Endometrial microvascular endothelial cells (primary cell): Measurements from ENCODE around the gene SMARCB1. TPM values are rescaled to one million over a fixed set of nuclear protein-coding genes. Genes with fewer than 3 reads are reported as not detected.

ENCODE experiments used
- in situ Hi-C: cut with HindIII; loops from 2 replicates; pipeline ENCODE4 v1.10.0; 2017; ENCODE audit warnings: low sequenced_read_pairs, low pct_unique_long_range_greater_than_20kb; ENCODE audit errors: inconsistent ontology term
- total RNA-seq: library from RNA; depleted of rRNA; stranded (reverse); fragments of >200 nt; gene quantifications from one replicate; pipeline ENCODE4 v1.2.3, GENCODE V29; 2015; ENCODE audit errors: inconsistent ontology term

SMARCB1 gene
- total RNA-seq, 1 donor from 2014 or later: 141 TPM

DNA sequence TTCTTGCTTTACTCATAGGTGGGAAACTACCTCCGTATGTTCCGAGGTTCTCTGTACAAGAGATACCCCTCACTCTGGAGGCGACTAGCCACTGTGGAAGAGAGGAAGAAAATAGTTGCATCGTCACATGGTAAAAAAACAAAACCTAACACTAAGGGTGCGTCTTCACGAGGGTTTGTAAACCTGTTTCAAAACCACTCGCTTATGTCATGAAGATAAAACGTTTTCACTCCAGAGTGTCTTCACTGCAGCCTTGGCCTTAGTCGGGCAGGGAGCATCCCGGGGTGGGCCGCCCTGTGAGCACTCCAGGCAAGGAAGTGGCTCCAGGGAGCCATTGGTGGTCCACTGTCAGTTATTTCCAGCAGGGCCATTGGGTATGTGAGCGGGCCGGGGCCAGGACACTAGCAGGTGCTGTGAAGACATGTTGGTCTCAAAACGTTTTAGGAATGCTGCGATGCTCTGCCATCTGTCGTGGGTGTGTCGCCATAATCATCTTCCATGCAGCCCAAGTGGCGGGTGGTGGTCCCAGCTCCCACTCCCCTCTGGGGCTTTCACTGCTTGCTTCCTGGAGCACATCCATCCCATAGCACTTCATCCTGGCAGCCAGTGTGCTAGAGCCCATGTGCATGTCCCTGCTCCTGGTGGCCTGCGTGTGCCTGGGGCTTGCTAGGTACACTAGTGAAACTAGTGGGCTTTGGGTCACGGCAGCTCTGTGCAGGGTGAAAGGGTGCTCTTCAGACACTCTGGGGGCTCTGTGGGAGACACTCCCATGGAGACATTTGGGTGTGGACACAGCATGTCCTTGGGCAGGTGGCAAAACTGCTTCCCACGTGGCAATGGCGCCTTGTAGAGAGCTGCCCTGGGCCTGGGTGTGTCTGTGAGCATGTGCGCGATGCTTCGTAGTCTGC is 5.2 kb downstream of the SMARCB1 start:
- in situ Hi-C loops: no loop called here

DNA sequence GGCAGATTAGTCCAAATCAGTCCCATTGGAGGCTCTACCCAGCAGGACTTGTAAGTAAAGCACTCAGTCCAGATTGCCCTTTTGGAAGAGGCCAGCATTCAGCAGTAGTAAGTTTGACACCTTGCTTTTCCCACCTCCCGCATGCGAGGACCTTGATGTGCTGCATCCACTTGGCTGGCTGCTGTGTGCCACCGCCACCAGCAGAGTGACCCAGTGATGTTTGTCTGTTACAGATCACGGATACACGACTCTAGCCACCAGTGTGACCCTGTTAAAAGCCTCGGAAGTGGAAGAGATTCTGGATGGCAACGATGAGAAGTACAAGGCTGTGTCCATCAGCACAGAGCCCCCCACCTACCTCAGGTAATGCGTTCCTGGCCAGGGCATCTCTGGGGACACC is 6.6 kb downstream of the SMARCB1 start:
- in situ Hi-C loops: no loop called here

DNA sequence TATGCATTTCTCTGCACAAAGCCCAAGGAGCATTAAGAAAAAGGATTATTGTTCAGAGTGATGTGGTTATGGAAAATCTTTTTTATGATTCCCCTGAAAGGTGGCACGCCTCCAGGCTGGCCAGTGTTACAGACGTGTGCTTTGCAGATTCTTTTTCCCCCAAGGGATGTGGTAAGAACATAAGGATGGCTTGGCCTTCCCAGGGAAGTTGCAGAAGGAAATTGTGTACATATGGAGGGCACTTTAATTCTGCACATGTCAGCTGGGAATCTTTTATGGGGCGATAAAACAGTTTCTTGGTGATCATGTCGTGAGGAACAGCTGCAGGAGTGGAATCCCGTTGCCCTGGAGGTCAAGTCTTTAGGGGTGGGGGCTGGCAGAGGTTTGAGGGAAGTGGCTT is 9.7 kb downstream of the SMARCB1 start:
- in situ Hi-C loops: no loop called here

DNA sequence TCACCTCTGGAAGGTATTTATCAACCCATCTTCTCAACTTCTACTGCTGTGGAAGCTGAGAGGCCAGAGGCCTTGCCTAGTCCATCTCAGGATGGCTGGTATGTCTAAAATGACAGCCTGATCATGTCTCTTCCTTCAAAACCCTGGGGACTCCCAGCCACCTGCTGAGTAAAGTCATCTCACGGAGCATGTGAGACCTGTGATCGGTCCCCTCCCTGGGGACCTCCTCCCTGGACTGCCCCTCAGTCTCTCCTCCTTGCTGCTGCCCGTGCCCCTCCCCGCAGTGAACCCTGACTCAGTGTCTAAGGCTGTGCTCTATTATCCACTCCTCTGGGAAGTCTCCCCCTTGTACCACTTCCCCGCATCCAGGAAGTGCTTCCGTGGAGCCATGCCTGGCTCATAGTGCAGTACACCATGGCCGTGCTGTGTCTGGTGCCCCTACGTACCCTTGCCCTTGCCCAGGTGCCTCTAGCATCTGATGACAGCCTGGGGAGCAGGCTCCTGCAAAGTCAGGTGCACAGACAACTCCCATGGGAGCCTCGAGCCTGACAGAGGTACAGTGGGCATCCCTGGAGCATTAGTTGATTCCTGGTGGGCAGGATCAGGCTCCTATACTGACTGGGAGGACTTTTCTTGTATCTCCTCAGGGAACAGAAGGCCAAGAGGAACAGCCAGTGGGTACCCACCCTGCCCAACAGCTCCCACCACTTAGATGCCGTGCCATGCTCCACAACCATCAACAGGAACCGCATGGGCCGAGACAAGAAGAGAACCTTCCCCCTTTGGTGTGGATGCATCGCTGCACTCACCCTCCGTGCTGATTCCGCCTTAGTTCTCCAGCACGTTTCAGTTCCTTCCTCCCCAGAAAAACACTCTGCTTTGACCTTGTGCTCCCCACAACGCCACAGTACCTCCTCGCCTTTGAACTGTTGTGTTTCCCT is 13.8 kb downstream of the SMARCB1 start:
- in situ Hi-C loops: no loop called here

DNA sequence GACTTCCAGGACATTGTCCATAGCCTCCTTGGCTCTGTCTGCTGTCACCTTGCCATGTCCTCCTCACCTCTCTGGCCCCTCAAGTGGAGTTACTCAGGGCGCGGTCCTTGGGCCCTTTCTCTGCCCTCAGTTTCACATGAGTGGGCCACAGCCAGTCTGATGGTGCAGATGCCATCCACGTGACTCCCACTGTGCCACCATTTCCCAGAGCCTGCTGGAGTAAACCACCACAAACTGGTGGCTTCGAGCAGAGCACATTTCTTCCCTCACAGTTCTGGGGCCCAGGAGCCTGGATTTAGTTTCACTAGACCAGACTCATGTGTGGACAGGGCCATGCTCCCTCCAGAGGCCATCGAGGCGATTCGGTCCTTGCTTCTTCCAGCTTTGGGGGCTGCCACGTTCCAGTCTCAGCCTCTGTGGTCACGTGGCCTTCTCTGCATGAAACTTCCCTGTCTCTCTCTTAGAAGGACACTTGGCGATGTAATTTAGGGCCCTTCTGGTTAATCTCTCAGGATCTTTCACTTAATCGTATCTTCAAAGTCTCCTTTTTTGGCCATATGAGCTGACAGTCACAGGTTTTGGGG is 14.6 kb downstream of the SMARCB1 start:
- in situ Hi-C loops: no loop called here

DNA sequence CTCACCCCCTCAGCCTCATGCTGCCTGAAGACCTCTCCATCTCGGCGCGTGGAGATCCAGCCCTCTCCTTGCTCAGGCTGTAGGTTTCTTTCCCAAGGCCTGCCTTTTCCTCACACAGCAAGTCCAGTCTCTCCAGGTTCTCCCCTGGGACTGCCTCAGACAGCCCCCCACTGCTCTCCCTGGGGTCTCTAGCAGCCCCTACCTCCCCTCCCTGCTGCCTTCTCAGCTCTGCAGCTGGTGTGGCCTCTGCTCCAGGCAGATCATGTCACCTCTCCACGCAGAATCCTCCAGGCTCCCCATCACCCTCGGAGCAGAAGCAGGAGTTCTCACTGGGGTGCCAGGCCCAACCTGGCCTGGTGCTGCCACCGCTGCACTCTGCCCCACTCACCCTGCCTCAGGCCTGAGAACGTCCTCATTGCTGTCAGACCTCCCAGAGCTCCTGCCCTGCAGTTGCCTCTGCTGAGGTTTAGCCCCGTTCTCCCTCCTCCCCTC is 15.2 kb downstream of the SMARCB1 start:
- in situ Hi-C loops: no loop called here

DNA sequence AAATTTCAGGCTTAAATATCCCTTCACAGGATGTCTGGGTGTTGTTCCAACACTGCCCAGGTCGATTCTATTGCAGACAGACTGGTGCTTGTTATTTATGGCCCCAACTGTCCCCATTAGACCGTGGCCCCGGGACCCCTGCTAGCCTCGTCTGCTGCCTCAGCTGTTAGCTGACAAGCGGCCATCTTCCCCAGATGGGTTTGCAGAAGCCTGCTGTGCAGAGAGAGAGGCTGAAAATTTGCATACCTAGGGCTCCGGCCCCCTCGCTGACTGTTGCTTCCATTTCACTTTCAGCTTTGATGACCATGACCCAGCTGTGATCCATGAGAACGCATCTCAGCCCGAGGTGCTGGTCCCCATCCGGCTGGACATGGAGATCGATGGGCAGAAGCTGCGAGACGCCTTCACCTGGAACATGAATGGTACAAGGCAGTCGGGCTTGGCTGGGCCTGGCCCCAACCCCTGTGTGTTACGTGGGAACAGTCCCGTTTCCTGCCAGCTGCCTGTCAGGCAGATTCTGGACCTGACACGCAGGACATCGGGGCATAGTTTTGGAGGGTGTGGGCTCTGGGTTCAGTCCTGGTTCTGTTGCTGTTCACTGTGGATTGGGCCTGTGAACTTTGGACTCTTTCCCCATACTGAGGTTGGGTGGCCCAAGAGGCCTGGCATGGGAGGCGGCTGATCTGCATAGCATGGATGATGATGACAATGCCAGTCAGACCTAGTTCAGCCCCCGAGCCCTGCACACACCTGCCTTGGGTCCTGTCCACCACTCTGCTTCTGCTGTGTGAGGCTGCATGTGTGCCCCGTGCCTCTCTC is 16.4 kb downstream of the SMARCB1 start:
- in situ Hi-C loops: no loop called here

DNA sequence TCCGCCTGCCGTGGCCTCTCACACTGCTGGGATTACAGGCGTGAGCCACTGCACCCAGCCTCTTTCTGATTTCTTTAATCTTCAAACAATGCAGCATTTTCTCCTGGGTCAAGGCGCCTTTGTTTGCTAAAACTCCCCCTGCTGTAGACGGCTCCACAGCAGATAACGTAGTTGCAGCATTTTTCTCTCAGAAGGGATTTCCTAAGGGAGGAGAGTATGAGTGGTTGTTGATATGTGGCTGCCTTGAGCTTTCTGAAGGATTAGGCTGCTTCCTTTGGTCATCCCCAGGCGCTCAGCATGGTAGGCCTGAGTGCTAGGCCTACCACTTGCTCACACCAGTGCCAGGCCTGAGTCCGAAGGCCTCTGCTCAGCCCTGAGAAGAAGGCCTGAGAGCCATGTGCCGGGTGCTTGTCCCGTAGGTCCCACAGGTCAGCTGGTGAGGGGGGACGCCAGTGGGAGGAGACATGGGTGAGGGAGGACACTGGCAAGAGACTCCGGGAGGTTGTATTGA is 18.1 kb downstream of the SMARCB1 start:
- in situ Hi-C loops: no loop called here

DNA sequence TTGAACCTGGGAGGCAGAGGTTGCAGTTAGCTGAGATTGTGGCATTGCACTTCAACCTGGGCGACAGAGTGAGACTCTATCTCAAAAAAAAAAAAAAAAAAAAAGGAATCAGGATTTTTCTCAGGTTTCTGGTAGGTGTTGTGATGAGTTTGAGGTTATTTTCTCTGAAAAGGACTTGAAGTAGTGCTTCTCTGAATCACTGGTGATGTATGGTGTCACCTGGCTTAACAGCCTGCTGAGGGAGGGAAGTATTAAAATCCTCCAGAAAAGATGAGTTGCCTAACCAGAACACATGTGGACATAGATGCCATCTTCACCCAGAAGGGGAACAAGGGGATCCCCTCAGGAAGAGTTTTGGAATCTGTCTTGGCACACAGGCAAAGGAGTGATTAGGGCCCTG is 20.1 kb downstream of the SMARCB1 start:
- in situ Hi-C loops: no loop called here

DNA sequence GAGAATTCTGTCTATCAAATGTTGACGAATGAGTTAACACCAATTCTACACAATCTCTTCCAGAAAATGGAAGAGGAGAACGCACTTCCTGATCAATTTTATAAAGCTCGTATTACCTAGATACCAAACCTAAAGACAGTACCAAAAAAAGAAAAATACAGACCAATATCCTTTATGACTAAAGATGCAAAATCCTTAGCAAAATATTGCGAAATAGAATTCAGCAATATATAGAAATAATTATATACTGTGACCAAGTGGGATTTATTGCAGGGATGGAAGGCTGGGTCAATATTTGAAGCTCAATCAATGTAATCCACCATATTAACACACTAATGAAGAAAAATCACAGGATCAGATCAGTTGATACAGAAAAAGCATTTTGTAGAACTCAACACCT is 25.6 kb downstream of the SMARCB1 start:
- in situ Hi-C loops: no loop called here

DNA sequence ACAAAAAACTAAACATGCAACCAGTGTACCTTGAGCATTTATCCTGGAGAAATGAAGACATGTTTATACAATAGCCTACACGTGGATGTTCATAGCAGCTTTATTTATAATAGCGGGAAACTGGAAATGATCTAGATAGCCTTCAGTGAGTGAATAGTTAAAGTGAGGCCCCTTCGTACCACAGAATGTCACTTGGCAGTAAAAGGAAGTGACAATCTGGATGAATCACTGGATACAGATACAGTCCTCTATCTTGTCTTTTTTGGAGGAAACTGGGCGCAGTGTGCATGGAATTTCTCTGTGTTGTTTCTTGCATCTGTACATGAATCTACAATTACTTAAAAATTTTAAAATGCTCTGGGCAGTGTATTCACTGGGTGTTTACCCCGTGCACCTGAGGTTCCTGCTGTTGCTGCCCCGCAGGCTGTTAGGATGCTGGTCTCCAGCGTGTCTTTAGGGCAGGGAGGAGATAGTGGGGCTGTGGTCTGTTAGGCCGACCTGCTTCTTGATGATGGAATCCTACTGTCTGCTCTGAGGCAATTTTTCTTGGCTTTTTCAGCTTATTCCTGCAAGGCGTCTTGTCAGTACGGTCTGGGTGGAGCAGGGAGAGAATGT is 28.9 kb downstream of the SMARCB1 start:
- in situ Hi-C loops: no loop called here

DNA sequence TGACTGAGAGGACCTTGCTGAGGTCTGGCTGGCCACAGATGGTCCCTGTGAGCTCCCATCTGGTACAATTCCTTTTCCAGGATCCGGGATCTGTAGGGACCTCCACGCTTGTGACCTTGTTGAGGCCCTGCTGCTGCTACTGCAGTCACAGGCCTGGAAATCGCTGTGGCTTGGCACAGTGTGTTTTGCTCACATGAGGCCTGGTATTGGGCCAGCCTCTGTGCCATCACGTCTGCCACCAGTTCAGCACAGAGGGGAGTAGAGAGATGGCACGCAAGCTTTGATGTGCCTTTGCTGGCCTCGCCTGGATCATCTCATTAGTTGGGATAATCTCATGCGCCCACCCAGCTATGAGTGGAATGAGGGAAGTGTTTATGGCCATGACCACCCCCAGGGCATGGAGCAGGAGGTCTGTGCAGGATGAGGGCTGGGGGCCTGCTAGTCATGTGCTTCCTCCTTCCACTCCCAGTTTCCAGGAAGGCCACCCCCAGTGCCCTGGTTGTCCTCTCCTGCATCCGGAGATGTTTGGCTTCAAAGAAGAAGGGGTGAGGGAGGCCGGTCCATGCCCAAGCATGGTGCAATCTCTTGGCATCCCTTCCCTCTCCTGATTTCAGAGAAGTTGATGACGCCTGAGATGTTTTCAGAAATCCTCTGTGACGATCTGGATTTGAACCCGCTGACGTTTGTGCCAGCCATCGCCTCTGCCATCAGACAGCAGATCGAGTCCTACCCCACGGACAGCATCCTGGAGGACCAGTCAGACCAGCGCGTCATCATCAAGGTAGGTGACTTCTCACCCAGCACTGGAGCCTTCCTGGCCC is 29.6 kb downstream of the SMARCB1 start:
- in situ Hi-C loops: no loop called here

DNA sequence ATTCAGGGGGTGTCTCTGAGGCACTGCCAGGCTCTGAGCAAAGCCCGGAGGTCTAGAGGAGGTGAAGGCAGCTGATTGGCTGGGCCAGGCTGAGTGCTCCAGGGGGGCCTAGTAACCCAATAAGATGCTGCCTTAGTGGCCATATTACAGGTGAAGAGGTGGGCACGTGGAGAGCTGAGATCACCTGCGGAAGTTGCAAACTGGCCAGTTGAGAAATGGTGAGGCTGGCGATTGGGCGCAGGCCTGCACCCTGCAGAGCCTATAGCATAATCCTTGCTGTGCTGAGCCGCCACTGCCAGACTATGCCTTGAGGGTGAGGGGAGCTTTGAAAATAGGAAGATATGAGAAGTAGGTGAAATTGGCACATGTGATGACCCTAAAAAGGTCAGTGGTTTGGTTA is 30.4 kb downstream of the SMARCB1 start:
- in situ Hi-C loops: no loop called here

DNA sequence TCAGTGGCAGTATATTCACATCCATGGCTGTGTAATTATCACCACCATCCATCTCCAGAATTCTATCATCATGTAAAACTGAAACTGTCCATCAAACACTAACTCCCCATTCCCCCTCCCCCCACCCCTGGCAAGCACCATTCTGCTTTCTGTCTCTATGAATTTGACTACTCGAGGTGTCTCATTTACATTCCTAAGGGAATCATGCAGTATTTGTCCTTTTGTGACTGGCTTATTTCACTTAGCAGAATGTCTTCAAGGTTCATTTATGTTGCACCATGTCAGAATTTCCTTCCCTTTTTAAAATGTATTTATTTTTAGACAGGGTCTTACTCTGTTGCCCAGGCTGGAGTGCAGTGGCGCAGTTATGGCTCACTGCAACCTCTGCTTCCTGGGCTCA is 31.8 kb downstream of the SMARCB1 start:
- in situ Hi-C loops: no loop called here

DNA sequence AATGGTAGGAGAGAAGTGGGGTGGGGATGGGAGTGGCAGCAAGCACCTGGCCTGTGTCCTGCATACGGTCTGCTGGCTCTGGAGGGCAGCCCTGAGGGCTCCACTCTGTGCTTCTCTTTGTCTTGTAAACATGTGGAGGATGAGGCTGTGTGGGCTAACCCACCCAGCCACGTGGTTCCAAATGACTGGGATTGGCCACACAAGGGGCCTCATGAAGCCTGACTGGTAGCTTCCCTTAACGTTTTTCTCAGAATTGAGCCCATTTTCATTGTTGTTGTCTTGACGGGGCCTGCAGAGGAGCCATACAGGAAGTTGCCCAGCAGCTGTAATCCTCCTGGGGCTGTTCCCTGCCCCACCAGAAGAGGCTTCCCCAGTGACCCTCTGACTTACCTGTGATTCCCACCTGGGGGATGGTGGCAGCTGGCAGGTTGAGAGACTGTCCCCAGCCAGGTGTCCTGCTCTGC is 34.0 kb downstream of the SMARCB1 start:
- in situ Hi-C loops: no loop called here

DNA sequence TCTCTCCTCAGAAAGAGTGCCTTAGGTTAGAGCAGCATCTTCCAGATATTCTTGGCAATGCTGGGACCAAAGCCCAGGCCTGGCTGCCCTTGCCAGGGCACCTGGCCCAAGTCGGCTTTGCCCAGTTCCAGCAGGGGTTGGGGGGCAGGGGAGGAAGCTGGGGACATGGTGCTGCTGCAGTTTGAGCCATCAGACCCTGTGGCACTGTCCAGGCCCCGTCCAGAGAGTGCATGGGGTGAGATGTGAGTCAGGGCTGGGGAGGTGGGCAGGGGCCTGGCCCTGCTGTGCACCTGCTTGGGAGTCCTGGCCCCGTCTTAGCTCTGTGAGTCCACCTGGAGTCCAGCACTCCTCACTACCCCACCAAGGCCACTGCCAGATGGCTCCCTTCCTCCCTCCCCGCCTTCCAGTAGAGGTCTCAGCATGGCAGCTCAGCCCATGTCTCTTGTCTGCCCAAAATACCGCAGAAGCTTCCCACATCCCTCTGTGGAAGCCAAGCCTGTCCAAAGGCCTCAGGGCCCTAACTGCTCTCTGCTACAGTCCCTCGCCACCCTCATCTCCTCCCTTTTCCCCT is 35.4 kb downstream of the SMARCB1 start:
- in situ Hi-C loops: no loop called here

DNA sequence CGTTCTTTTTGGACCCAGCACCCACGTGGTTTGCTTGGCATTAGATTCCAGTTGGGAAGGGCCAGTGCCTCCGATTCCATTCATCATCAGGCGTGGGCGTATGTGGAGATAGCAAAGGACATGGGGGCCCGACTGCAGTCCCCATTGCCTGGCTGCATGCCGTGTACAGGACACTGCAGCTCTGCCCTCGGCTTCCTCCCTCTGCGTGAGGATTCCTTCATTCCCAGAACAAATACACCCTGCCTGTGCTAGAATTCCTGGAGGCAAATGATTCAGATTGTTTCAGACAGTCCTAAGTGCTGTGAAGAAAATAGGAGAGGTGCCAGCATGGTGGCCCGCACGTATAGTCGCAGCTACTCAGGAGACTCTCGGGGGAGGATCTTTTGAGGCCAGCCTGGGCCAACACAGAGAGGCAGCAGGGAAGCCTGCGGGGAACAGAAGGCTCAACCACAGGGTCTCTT is 36.6 kb downstream of the SMARCB1 start:
- in situ Hi-C loops: no loop called here
